ENCODE measurements around the gene ARHGAP21.

Gene ARHGAP21

GRCh38 chr10:24722676-24723385 lies 856 bp downstream of the ARHGAP21 start:
- DNase-seq: peak; percentile 19 to 69 (median 48)

- DNase-seq: no peak
Measured at GRCh38 chr10:24722131-24722675, 1.5 kb downstream of the ARHGAP21 start.

GRCh38 chr10:24721229-24722106 lies 2.2 kb downstream of the ARHGAP21 start:
- no peak for DNase-seq

GRCh38 chr10:24720096-24720495 lies 3.6 kb downstream of the ARHGAP21 start:
- DNase-seq: no peak

- DNase-seq: no peak
Measured at GRCh38 chr10:24718031-24718855, 5.4 kb downstream of the ARHGAP21 start.

GRCh38 chr10:24716295-24716694 lies 7.4 kb downstream of the ARHGAP21 start:
- DNase-seq: no peak

GRCh38 chr10:24715246-24715769 lies 8.4 kb downstream of the ARHGAP21 start:
- DNase-seq: no peak

- no peak for DNase-seq
Measured at GRCh38 chr10:24713086-24713485, 10.6 kb downstream of the ARHGAP21 start.

- DNase-seq: no peak
Measured at GRCh38 chr10:24711465-24711864, 12.2 kb downstream of the ARHGAP21 start.

- DNase-seq: no peak
Measured at GRCh38 chr10:24708081-24708480, 15.6 kb downstream of the ARHGAP21 start.

- peak in 1 of 5 experiments; percentile 24 for DNase-seq
Measured at GRCh38 chr10:24707445-24707844, 16.2 kb downstream of the ARHGAP21 start.

- DNase-seq: peak in 2 of 5 experiments; percentile 9 to 74
Measured at GRCh38 chr10:24706479-24707118, 17.1 kb downstream of the ARHGAP21 start.

GRCh38 chr10:24703700-24704099 lies 20.0 kb downstream of the ARHGAP21 start:
- no peak for DNase-seq

GRCh38 chr10:24701447-24701846 lies 22.2 kb downstream of the ARHGAP21 start:
- DNase-seq: peak in 1 of 5 experiments; percentile 77

- no peak for DNase-seq
Measured at GRCh38 chr10:24700948-24701347, 22.7 kb downstream of the ARHGAP21 start.

- no peak for DNase-seq
Measured at GRCh38 chr10:24698270-24698669, 25.4 kb downstream of the ARHGAP21 start.

GRCh38 chr10:24697080-24697479 lies 26.6 kb downstream of the ARHGAP21 start:
- DNase-seq: no peak

GRCh38 chr10:24695452-24695851 lies 28.2 kb downstream of the ARHGAP21 start:
- DNase-seq: no peak

- no peak for DNase-seq
Measured at GRCh38 chr10:24694086-24694485, 29.6 kb downstream of the ARHGAP21 start.

GRCh38 chr10:24690961-24691512 lies 32.6 kb downstream of the ARHGAP21 start:
- DNase-seq: no peak

- DNase-seq: no peak
Measured at GRCh38 chr10:24685958-24686540, 37.6 kb downstream of the ARHGAP21 start.

Measured in T-helper 2 cell (primary cell).